Measurements from ENCODE around the gene PMEL. TPM values are rescaled to one million over a fixed set of nuclear protein-coding genes. Genes with fewer than 3 reads are reported as not detected.

Gene PMEL
- total and polyA plus RNA-seq, 9 of the 15 experiments (the other 6 are each of a cell fraction or from before 2014, with no cell fraction given): 0.36 to 2.0 (median 0.98) TPM

DNA sequence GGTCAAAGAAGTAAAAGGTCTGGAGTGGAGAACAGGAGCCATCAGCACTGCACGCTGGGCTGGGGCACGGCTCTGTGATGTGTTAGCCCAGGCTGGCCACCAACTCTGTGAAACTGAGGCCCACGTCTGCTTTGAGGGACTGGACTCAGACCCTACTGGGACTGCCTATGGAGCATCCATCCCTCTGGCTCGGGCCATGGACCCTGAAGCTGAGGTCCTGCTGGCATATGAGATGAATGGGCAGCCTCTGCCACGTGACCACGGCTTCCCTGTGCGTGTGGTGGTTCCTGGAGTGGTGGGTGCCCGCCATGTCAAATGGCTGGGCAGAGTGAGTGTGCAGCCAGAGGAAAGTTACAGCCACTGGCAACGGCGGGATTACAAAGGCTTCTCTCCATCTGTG, 38.4 kb upstream of the PMEL start:
- intact Hi-C loops (cut with micrococcal nuclease): no loop called here
- TF ChIP-seq, protein P1, sequence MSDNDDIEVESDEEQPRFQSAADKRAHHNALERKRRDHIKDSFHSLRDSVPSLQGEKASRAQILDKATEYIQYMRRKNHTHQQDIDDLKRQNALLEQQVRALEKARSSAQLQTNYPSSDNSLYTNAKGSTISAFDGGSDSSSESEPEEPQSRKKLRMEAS (CRISPR knock-in tag; IDR thresholded peaks at IDR 0.05): peak; percentile 47; the same call in 1 of the 2 replicates
- no peak for TF ChIP-seq ZNF512 (tag; IDR thresholded peaks at IDR 0.05)
- TF ChIP-seq, protein P2, sequence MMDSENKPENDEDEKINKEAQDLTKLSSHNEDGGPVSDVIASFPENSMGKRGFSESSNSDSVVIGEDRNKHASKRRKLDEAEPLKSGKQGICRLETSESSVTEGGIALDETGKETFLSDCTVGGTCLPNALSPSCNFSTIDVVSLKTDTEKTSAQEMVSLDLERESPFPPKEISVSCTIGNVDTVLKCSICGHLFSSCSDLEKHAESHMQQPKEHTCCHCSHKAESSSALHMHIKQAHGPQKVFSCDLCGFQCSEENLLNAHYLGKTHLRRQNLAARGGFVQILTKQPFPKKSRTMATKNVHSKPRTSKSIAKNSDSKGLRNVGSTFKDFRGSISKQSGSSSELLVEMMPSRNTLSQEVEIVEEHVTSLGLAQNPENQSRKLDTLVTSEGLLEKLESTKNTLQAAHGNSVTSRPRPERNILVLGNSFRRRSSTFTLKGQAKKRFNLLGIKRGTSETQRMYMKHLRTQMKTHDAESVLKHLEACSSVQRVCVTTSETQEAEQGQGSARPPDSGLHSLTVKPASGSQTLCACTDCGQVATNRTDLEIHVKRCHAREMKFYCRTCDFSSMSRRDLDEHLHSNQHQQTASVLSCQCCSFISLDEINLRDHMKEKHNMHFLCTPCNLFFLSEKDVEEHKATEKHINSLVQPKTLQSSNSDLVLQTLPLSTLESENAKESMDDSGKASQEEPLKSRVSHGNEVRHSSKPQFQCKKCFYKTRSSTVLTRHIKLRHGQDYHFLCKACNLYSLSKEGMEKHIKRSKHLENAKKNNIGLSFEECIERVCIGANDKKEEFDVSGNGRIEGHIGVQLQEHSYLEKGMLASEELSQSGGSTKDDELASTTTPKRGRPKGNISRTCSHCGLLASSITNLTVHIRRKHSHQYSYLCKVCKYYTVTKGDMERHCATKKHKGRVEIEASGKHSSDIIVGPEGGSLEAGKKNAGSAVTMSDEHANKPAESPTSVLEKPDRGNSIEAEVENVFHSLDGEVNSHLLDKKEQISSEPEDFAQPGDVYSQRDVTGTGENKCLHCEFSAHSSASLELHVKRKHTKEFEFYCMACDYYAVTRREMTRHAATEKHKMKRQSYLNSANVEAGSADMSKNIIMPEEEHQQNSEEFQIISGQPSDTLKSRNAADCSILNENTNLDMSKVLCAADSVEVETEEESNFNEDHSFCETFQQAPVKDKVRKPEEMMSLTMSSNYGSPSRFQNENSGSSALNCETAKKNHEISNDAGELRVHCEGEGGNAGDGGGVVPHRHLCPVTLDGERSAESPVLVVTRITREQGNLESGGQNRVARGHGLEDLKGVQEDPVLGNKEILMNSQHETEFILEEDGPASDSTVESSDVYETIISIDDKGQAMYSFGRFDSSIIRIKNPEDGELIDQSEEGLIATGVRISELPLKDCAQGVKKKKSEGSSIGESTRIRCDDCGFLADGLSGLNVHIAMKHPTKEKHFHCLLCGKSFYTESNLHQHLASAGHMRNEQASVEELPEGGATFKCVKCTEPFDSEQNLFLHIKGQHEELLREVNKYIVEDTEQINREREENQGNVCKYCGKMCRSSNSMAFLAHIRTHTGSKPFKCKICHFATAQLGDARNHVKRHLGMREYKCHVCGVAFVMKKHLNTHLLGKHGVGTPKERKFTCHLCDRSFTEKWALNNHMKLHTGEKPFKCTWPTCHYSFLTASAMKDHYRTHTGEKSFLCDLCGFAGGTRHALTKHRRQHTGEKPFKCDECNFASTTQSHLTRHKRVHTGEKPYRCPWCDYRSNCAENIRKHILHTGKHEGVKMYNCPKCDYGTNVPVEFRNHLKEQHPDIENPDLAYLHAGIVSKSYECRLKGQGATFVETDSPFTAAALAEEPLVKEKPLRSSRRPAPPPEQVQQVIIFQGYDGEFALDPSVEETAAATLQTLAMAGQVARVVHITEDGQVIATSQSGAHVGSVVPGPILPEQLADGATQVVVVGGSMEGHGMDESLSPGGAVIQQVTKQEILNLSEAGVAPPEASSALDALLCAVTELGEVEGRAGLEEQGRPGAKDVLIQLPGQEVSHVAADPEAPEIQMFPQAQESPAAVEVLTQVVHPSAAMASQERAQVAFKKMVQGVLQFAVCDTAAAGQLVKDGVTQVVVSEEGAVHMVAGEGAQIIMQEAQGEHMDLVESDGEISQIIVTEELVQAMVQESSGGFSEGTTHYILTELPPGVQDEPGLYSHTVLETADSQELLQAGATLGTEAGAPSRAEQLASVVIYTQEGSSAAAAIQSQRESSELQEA (IDR thresholded peaks at IDR 0.05; ENCODE audit: low read depth): no peak
- Histone ChIP-seq H3K9me3 (replicated peaks; ENCODE audit: control insufficient read depth, insufficient read depth, low read depth, low read length) (no peaks in the 10 kb centered on the region), H2AFZ (ENCODE audit: low read depth, low read length) (no peak overlapping the region), H3K79me2 (ENCODE audit: control insufficient read depth, insufficient read depth, low read length) (no peaks in the 10 kb centered on the region), H3K9ac (ENCODE audit: insufficient read depth in 1 of 2, low read depth in 2 of 2, low read length in 2 of 2) (peak overlapping the region in 1 of 2 experiments; percentile 41; a peak in 1 of 4 replicates), H3K4me2 (ENCODE audit: insufficient read depth, low read length) (no peak overlapping the region), H3K27ac (ENCODE audit: extremely low read depth, low read depth, low read length) (0 out of 3 replicates have a peak overlapping the region, but pooled peaks have one; percentile 8), H4K20me1 (replicated peaks; ENCODE audit: control insufficient read depth, insufficient read depth, low read length) (no peaks in the 10 kb centered on the region), H3K4me3 (no peak overlapping the region), H3K9me1 (ENCODE audit: control insufficient read depth, insufficient read depth, low read length) (no peaks in the 10 kb centered on the region), H3K36me3 (ENCODE audit: control insufficient read depth, insufficient read depth, low read length) (peaks cover 35% of the 10 kb centered on the region), H3K4me1 (replicated peaks in 1 of 2; ENCODE audit: control insufficient read depth in 2 of 2, insufficient read depth in 2 of 2, low read length in 2 of 2) (peaks cover 17 to 40% of the 10 kb centered on the region in 2 experiments), H3K27me3 (ENCODE audit: control insufficient read depth in 2 of 2, insufficient read depth in 2 of 2, low read length in 2 of 2) (no peaks in the 10 kb centered on the region)
- CTCF ChIA-PET (ENCODE audit: low intra/inter-chr PET ratio): no interaction called here
- POLR2A ChIA-PET: no interaction called here
- WGBS (ENCODE audit: insufficient coverage, low coverage, missing lambda C conversion rate): 91% methylated on average over 10 of the region's 10 CpGs
- in situ Hi-C loops (cut with MboI): no loop called here
- no TSS peak for BruUV-seq (replicated peaks)
- no peak for DNase-seq (ENCODE audit: extremely low read depth in 1 of 4, low spot score in 3 of 4)
- no peak for FAIRE-seq
- no peak for ATAC-seq
